Endothelial cell (in vitro differentiated cells): ENCODE results near the gene NUDT3. TPM values are rescaled to one million over a fixed set of nuclear protein-coding genes. Genes with fewer than 3 reads are reported as not detected.

Experiments
- DNase-seq: peaks from one replicate; pipeline ENCODE4 v3.0.0; 2021; ENCODE audit warnings: low spot score
- H3K27ac Mint-ChIP-seq: one replicate; pipeline ENCODE4 v1.8.0; 2021; ENCODE audit warnings: mixed read lengths, inconsistent platforms; ENCODE audit not compliant: unreplicated experiment
- H3K27me3 Mint-ChIP-seq: one replicate; pipeline ENCODE4 v1.8.0; 2021; ENCODE audit warnings: mild to moderate bottlenecking, moderate library complexity, mixed read lengths, inconsistent platforms; ENCODE audit not compliant: unreplicated experiment
- H3K36me3 Mint-ChIP-seq: one replicate; pipeline ENCODE4 v1.8.0; 2021; ENCODE audit warnings: mild to moderate bottlenecking, low read depth, mixed read lengths, inconsistent platforms; ENCODE audit not compliant: unreplicated experiment
- H3K4me1 Mint-ChIP-seq: one replicate; pipeline ENCODE4 v1.8.0; 2021; ENCODE audit warnings: mild to moderate bottlenecking, mixed read lengths, inconsistent platforms; ENCODE audit not compliant: unreplicated experiment
- H3K4me3 Mint-ChIP-seq: one replicate; pipeline ENCODE4 v1.8.0; 2021; ENCODE audit warnings: mild to moderate bottlenecking, mixed read lengths, inconsistent platforms; ENCODE audit not compliant: unreplicated experiment
- H3K9me3 Mint-ChIP-seq: one replicate; pipeline ENCODE4 v1.8.0; 2021; ENCODE audit warnings: mixed read lengths, inconsistent platforms; ENCODE audit not compliant: unreplicated experiment
- total RNA-seq: library from RNA; stranded (reverse); fragmentation: NEBNext Ultra II Directional; extraction: Animal tissue kit (Norgen Biotek cat#: 25700); gene quantifications from one replicate; pipeline ENCODE4 v1.2.1, GENCODE V29; 2021; ENCODE audit not compliant: unreplicated experiment
- TF ChIP-seq, protein P1 (sequence below): fragments of 200-600 bp; sonication (generic); IDR thresholded peaks from one replicate; pipeline ENCODE4 v1.5.0; 2021; ENCODE audit warnings: antibody characterized with exemption; ENCODE audit not compliant: unreplicated experiment

Gene NUDT3
- total RNA-seq, 1 donor from 2014 or later, result 52.0 TPM

- Mint-ChIP-seq H3K4me1 (peaks cover 16% of the 10 kb centered on the region), H3K27ac (peak overlapping the region; percentile 84), H3K4me3 (peak overlapping the region; percentile 98), H3K36me3 (peaks cover 31% of the 10 kb centered on the region), H3K27me3 (peaks cover 4% of the 10 kb centered on the region), H3K9me3 (no peaks in the 10 kb centered on the region)
- TF ChIP-seq, protein P1, sequence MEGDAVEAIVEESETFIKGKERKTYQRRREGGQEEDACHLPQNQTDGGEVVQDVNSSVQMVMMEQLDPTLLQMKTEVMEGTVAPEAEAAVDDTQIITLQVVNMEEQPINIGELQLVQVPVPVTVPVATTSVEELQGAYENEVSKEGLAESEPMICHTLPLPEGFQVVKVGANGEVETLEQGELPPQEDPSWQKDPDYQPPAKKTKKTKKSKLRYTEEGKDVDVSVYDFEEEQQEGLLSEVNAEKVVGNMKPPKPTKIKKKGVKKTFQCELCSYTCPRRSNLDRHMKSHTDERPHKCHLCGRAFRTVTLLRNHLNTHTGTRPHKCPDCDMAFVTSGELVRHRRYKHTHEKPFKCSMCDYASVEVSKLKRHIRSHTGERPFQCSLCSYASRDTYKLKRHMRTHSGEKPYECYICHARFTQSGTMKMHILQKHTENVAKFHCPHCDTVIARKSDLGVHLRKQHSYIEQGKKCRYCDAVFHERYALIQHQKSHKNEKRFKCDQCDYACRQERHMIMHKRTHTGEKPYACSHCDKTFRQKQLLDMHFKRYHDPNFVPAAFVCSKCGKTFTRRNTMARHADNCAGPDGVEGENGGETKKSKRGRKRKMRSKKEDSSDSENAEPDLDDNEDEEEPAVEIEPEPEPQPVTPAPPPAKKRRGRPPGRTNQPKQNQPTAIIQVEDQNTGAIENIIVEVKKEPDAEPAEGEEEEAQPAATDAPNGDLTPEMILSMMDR, result no peak
- no peak for DNase-seq
Measured at GRCh38 chr6:34424200-34425131, 32.0 kb upstream of the NUDT3 start.

GRCh38 chr6:34423254-34423653 lies 30.8 kb upstream of the NUDT3 start:
- Mint-ChIP-seq H3K27ac (no peak overlapping the region), H3K4me1 (peaks cover 16% of the 10 kb centered on the region), H3K4me3 (no peak overlapping the region), H3K36me3 (peaks cover 33% of the 10 kb centered on the region), H3K9me3 (no peaks in the 10 kb centered on the region), H3K27me3 (peaks cover 4% of the 10 kb centered on the region)
- TF ChIP-seq, protein P1, result no peak
- no peak for DNase-seq

- Mint-ChIP-seq H3K27ac (no peak overlapping the region), H3K27me3 (no peaks in the 10 kb centered on the region), H3K9me3 (no peaks in the 10 kb centered on the region), H3K4me1 (peaks cover 2% of the 10 kb centered on the region), H3K36me3 (peaks cover 47% of the 10 kb centered on the region), H3K4me3 (peak overlapping the region; percentile 14)
- TF ChIP-seq, protein P1, result no peak
- no peak for DNase-seq
Measured at GRCh38 chr6:34418367-34418766, 25.9 kb upstream of the NUDT3 start.

DNA sequence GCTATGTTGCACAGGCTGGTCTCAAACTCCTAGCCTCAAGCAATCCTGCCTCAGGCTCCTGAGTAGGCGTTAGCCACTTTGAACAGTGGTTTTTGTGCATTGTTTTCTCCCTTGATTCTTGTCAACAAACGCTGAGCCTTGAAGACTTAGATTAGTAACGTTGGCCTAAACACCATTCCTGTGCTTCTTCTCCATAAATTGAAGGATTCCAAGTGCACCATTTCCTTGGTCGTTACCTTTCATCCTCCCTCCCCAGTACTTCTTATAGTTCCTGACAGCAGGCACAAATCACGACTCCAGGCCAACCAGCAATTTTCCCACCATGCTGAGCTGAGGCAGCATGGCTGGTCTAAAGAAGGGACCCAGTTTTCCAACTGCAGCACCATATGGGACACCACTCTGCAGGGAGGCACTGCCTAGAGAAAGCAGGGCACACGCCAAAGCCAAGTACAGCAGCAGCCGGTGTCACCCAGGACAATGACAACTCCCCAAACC lies 24.5 kb upstream of the NUDT3 start:
- H3K27ac Mint-ChIP-seq, result no peak overlapping the region
- H3K27me3 Mint-ChIP-seq, result no peaks in the 10 kb centered on the region
- DNase-seq, result no peak
- H3K4me1 Mint-ChIP-seq, result peaks cover 2% of the 10 kb centered on the region
- H3K36me3 Mint-ChIP-seq, result peaks cover 39% of the 10 kb centered on the region
- TF ChIP-seq, protein P1, result no peak
- H3K9me3 Mint-ChIP-seq, result no peaks in the 10 kb centered on the region
- peak overlapping the region; percentile 24 for H3K4me3 Mint-ChIP-seq
